Measurements from ENCODE around the gene ULK3. TPM values are rescaled to one million over a fixed set of nuclear protein-coding genes. Genes with fewer than 3 reads are reported as not detected.

The ULK3 gene
- total RNA-seq, 1 donor from 2014 or later = 52.1 TPM

GRCh38 chr15:74863239-74864056 lies 20.5 kb upstream of the ULK3 start:
- Mint-ChIP-seq H3K4me1 (ENCODE audit: low read depth) (peaks cover 53% of the 10 kb centered on the region), H3K4me3 (peak overlapping the region; percentile 1), H3K36me3 (ENCODE audit: low read depth) (peaks cover 24% of the 10 kb centered on the region), H3K27ac (peak overlapping the region; percentile 64), H3K27me3 (ENCODE audit: insufficient read depth) (no peaks in the 10 kb centered on the region), H3K9me3 (no peaks in the 10 kb centered on the region)
- intact Hi-C loops (cut with micrococcal nuclease) = no loop called here
- DNase-seq (ENCODE audit: low spot score) = no peak

GRCh38 chr15:74858369-74858740 lies 15.4 kb upstream of the ULK3 start:
- Mint-ChIP-seq H3K36me3 (ENCODE audit: low read depth) (peaks cover 8% of the 10 kb centered on the region), H3K9me3 (no peaks in the 10 kb centered on the region), H3K4me3 (no peak overlapping the region), H3K27me3 (ENCODE audit: insufficient read depth) (no peaks in the 10 kb centered on the region), H3K4me1 (ENCODE audit: low read depth) (peaks cover 32% of the 10 kb centered on the region), H3K27ac (peak overlapping the region; percentile 82)
- intact Hi-C loops (cut with micrococcal nuclease) = no loop called here
- no peak for DNase-seq (ENCODE audit: low spot score)

- no peak for DNase-seq (ENCODE audit: low spot score)
- Mint-ChIP-seq H3K36me3 (ENCODE audit: low read depth) (peaks cover 11% of the 10 kb centered on the region), H3K27me3 (ENCODE audit: insufficient read depth) (no peaks in the 10 kb centered on the region), H3K27ac (peak overlapping the region; percentile 82), H3K4me3 (no peak overlapping the region), H3K4me1 (ENCODE audit: low read depth) (peaks cover 34% of the 10 kb centered on the region), H3K9me3 (no peaks in the 10 kb centered on the region)
- intact Hi-C loops (cut with micrococcal nuclease) = no loop called here
Observed at GRCh38 chr15:74857671-74858368, 14.9 kb upstream of the ULK3 start.

GRCh38 chr15:74857082-74857655 lies 14.2 kb upstream of the ULK3 start:
- DNase-seq (ENCODE audit: low spot score) = no peak
- H3K9me3 Mint-ChIP-seq = no peaks in the 10 kb centered on the region
- H3K4me1 Mint-ChIP-seq (ENCODE audit: low read depth) = peaks cover 34% of the 10 kb centered on the region
- H3K4me3 Mint-ChIP-seq = no peak overlapping the region
- H3K27ac Mint-ChIP-seq = peak overlapping the region; percentile 81
- no peaks in the 10 kb centered on the region for H3K27me3 Mint-ChIP-seq (ENCODE audit: insufficient read depth)
- peaks cover 14% of the 10 kb centered on the region for H3K36me3 Mint-ChIP-seq (ENCODE audit: low read depth)
- intact Hi-C loops (cut with micrococcal nuclease) = no loop called here

GRCh38 chr15:74856537-74856936 lies 13.6 kb upstream of the ULK3 start:
- H3K4me1 Mint-ChIP-seq (ENCODE audit: low read depth) = peaks cover 34% of the 10 kb centered on the region
- no peak for DNase-seq (ENCODE audit: low spot score)
- H3K9me3 Mint-ChIP-seq = no peaks in the 10 kb centered on the region
- peak overlapping the region; percentile 40 for H3K27ac Mint-ChIP-seq
- intact Hi-C loops (cut with micrococcal nuclease) = no loop called here
- peaks cover 14% of the 10 kb centered on the region for H3K36me3 Mint-ChIP-seq (ENCODE audit: low read depth)
- H3K4me3 Mint-ChIP-seq = no peak overlapping the region
- H3K27me3 Mint-ChIP-seq (ENCODE audit: insufficient read depth) = no peaks in the 10 kb centered on the region

GRCh38 chr15:74855857-74856256 lies 12.9 kb upstream of the ULK3 start:
- H3K27me3 Mint-ChIP-seq (ENCODE audit: insufficient read depth) = no peaks in the 10 kb centered on the region
- peak overlapping the region; percentile 29 for H3K27ac Mint-ChIP-seq
- DNase-seq (ENCODE audit: low spot score) = no peak
- no peak overlapping the region for H3K4me3 Mint-ChIP-seq
- H3K36me3 Mint-ChIP-seq (ENCODE audit: low read depth) = peaks cover 17% of the 10 kb centered on the region
- H3K4me1 Mint-ChIP-seq (ENCODE audit: low read depth) = peaks cover 34% of the 10 kb centered on the region
- intact Hi-C loops (cut with micrococcal nuclease) = no loop called here
- no peaks in the 10 kb centered on the region for H3K9me3 Mint-ChIP-seq

GRCh38 chr15:74854453-74855022 lies 11.6 kb upstream of the ULK3 start:
- Mint-ChIP-seq H3K4me1 (ENCODE audit: low read depth) (peaks cover 34% of the 10 kb centered on the region), H3K27me3 (ENCODE audit: insufficient read depth) (no peaks in the 10 kb centered on the region), H3K36me3 (ENCODE audit: low read depth) (peaks cover 21% of the 10 kb centered on the region), H3K4me3 (no peak overlapping the region), H3K9me3 (no peaks in the 10 kb centered on the region), H3K27ac (no peak overlapping the region)
- intact Hi-C loops (cut with micrococcal nuclease) = no loop called here
- no peak for DNase-seq (ENCODE audit: low spot score)

- Mint-ChIP-seq H3K9me3 (no peaks in the 10 kb centered on the region), H3K27me3 (ENCODE audit: insufficient read depth) (no peaks in the 10 kb centered on the region), H3K4me1 (ENCODE audit: low read depth) (peaks cover 18% of the 10 kb centered on the region), H3K27ac (no peak overlapping the region), H3K36me3 (ENCODE audit: low read depth) (peaks cover 32% of the 10 kb centered on the region), H3K4me3 (no peak overlapping the region)
- no peak for DNase-seq (ENCODE audit: low spot score)
- intact Hi-C loops (cut with micrococcal nuclease) = no loop called here
Observed at GRCh38 chr15:74851960-74852359, 9.0 kb upstream of the ULK3 start.

- no peak for DNase-seq (ENCODE audit: low spot score)
- no peak overlapping the region for H3K4me3 Mint-ChIP-seq
- H3K36me3 Mint-ChIP-seq (ENCODE audit: low read depth) = peaks cover 33% of the 10 kb centered on the region
- intact Hi-C loops (cut with micrococcal nuclease) = no loop called here
- no peaks in the 10 kb centered on the region for H3K9me3 Mint-ChIP-seq
- H3K4me1 Mint-ChIP-seq (ENCODE audit: low read depth) = peaks cover 24% of the 10 kb centered on the region
- H3K27me3 Mint-ChIP-seq (ENCODE audit: insufficient read depth) = no peaks in the 10 kb centered on the region
- H3K27ac Mint-ChIP-seq = no peak overlapping the region
Observed at GRCh38 chr15:74850393-74850792, 7.4 kb upstream of the ULK3 start.

GRCh38 chr15:74847432-74847831 lies 4.5 kb upstream of the ULK3 start:
- intact Hi-C loops (cut with micrococcal nuclease) = no loop called here
- H3K4me1 Mint-ChIP-seq (ENCODE audit: low read depth) = peaks cover 37% of the 10 kb centered on the region
- H3K9me3 Mint-ChIP-seq = no peaks in the 10 kb centered on the region
- no peaks in the 10 kb centered on the region for H3K27me3 Mint-ChIP-seq (ENCODE audit: insufficient read depth)
- H3K36me3 Mint-ChIP-seq (ENCODE audit: low read depth) = peaks cover 35% of the 10 kb centered on the region
- H3K27ac Mint-ChIP-seq = no peak overlapping the region
- no peak for DNase-seq (ENCODE audit: low spot score)
- H3K4me3 Mint-ChIP-seq = no peak overlapping the region

- peaks cover 39% of the 10 kb centered on the region for H3K36me3 Mint-ChIP-seq (ENCODE audit: low read depth)
- peak overlapping the region; percentile 76 for H3K4me3 Mint-ChIP-seq
Observed at GRCh38 chr15:74845581-74845980, 2.6 kb upstream of the ULK3 start.

GRCh38 chr15:74845208-74845568 lies 2.2 kb upstream of the ULK3 start:
- Mint-ChIP-seq H3K36me3 (ENCODE audit: low read depth) (peaks cover 39% of the 10 kb centered on the region), H3K27ac (peak overlapping the region; percentile 98), H3K4me1 (ENCODE audit: low read depth) (peaks cover 54% of the 10 kb centered on the region), H3K4me3 (peak overlapping the region; percentile 76), H3K27me3 (ENCODE audit: insufficient read depth) (no peaks in the 10 kb centered on the region), H3K9me3 (no peaks in the 10 kb centered on the region)
- intact Hi-C loops (cut with micrococcal nuclease) = loop anchor here (1.0 to 2.0 kb wide), 3 partner anchors 44 to 105 kb away; partner anchors contain the start of gene FAM219B
- DNase-seq (ENCODE audit: low spot score) = peak; percentile 63

More at GRCh38 chr15:74845581-74845980, 2.6 kb upstream of the ULK3 start:
- H3K9me3 Mint-ChIP-seq = no peaks in the 10 kb centered on the region
- peaks cover 54% of the 10 kb centered on the region for H3K4me1 Mint-ChIP-seq (ENCODE audit: low read depth)
- intact Hi-C loops (cut with micrococcal nuclease) = loop anchor here (1.0 to 2.0 kb wide), 3 partner anchors 45 to 105 kb away; partner anchors contain the start of gene FAM219B
- H3K27ac Mint-ChIP-seq = peak overlapping the region; percentile 98
- no peaks in the 10 kb centered on the region for H3K27me3 Mint-ChIP-seq (ENCODE audit: insufficient read depth)
- peak; percentile 19 for DNase-seq (ENCODE audit: low spot score)
